ENCODE results near the gene SHQ1. TPM values are rescaled to one million over a fixed set of nuclear protein-coding genes. Genes with fewer than 3 reads are reported as not detected.

SHQ1 gene
- total and polyA plus RNA-seq, 2 experiments from 2014 or later: 18.3 to 28.7 TPM

DNA sequence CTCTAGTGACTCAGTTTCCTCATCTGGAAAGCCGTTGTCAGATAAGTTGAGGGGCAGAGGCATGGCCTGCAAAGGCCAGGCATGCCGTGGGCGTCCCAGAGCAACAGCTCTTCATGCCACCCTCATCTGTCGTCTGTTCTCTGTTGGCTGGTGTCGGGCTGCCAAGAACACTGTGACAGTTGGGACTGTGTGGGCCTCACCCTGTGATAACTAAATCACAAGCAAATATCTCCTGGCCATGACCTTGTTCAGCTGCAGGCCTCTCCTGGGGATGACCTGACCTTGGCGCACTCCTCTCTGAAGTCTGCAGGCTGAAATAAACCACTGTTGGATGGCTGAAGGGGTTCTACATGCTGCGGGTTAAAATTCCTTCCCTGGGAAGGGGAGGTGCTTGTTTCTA is 145.9 kb downstream of the SHQ1 start:
- Mint-ChIP-seq H3K4me3 (no peak overlapping the region), H3K9me3 (no peaks in the 10 kb centered on the region), H3K27ac (no peak overlapping the region), H3K36me3 (ENCODE audit: low read depth) (no peaks in the 10 kb centered on the region), H3K4me1 (peaks cover 11% of the 10 kb centered on the region), H3K27me3 (ENCODE audit: insufficient read depth, low read depth, poor library complexity) (peaks cover 10% of the 10 kb centered on the region)
- Histone ChIP-seq H3K27me3 (ENCODE audit: insufficient read depth) (no peaks in the 10 kb centered on the region), H3K36me3 (ENCODE audit: insufficient read depth) (no peaks in the 10 kb centered on the region), H3K79me2 (replicated peaks; ENCODE audit: insufficient read depth) (no peaks in the 10 kb centered on the region), H4K20me1 (replicated peaks; ENCODE audit: insufficient read depth) (no peaks in the 10 kb centered on the region), H3K9me2 (ENCODE audit: insufficient read depth) (no peaks in the 10 kb centered on the region), H2AFZ (no peak overlapping the region; the same call in 1 of the 2 replicates), H3K4me3 (no peak overlapping the region), H3F3A (replicated peaks; ENCODE audit: low read depth) (no peaks in the 10 kb centered on the region), H3K27ac (ENCODE audit: low read depth) (no peak overlapping the region), H3K4me1 (ENCODE audit: insufficient read depth) (peaks cover 5% of the 10 kb centered on the region), H3K4me2 (no peak overlapping the region)
- no peak for DNase-seq (ENCODE audit: low spot score)
- ATAC-seq: no peak
- TF ChIP-seq EZH2phosphoT487 (IDR thresholded peaks at IDR 0.05; ENCODE audit: unreplicated experiment) (no peak), EZH2 (IDR thresholded peaks at IDR 0.05; ENCODE audit: low read depth, unreplicated experiment) (no peak), STAT1 (IDR thresholded peaks at IDR 0.05; ENCODE audit: unreplicated experiment) (no peak), POLR2AphosphoS5 (IDR thresholded peaks at IDR 0.05; ENCODE audit: low read depth) (no peak), CREB1 (CRISPR knock-in tag; IDR thresholded peaks at IDR 0.05; ENCODE audit: low read depth) (no peak), NANOG (IDR thresholded peaks at IDR 0.05; ENCODE audit: borderline replicate concordance) (no peak), ZNF331 (CRISPR knock-in tag; IDR thresholded peaks at IDR 0.05; ENCODE audit: low read depth) (no peak), ZNF114 (CRISPR knock-in tag; IDR thresholded peaks at IDR 0.05) (no peak), CTCF (conservative IDR thresholded peaks at IDR 0.05; ENCODE audit: low read depth in 2 of 2) (no peak), JUNB (IDR thresholded peaks at IDR 0.05; ENCODE audit: unreplicated experiment) (no peak), ZNF462 (CRISPR knock-in tag; IDR thresholded peaks at IDR 0.05) (no peak)
- TF ChIP-seq, protein P1, sequence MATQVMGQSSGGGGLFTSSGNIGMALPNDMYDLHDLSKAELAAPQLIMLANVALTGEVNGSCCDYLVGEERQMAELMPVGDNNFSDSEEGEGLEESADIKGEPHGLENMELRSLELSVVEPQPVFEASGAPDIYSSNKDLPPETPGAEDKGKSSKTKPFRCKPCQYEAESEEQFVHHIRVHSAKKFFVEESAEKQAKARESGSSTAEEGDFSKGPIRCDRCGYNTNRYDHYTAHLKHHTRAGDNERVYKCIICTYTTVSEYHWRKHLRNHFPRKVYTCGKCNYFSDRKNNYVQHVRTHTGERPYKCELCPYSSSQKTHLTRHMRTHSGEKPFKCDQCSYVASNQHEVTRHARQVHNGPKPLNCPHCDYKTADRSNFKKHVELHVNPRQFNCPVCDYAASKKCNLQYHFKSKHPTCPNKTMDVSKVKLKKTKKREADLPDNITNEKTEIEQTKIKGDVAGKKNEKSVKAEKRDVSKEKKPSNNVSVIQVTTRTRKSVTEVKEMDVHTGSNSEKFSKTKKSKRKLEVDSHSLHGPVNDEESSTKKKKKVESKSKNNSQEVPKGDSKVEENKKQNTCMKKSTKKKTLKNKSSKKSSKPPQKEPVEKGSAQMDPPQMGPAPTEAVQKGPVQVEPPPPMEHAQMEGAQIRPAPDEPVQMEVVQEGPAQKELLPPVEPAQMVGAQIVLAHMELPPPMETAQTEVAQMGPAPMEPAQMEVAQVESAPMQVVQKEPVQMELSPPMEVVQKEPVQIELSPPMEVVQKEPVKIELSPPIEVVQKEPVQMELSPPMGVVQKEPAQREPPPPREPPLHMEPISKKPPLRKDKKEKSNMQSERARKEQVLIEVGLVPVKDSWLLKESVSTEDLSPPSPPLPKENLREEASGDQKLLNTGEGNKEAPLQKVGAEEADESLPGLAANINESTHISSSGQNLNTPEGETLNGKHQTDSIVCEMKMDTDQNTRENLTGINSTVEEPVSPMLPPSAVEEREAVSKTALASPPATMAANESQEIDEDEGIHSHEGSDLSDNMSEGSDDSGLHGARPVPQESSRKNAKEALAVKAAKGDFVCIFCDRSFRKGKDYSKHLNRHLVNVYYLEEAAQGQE (IDR thresholded peaks at IDR 0.05; ENCODE audit: unreplicated experiment): no peak
- TF ChIP-seq, protein P2, sequence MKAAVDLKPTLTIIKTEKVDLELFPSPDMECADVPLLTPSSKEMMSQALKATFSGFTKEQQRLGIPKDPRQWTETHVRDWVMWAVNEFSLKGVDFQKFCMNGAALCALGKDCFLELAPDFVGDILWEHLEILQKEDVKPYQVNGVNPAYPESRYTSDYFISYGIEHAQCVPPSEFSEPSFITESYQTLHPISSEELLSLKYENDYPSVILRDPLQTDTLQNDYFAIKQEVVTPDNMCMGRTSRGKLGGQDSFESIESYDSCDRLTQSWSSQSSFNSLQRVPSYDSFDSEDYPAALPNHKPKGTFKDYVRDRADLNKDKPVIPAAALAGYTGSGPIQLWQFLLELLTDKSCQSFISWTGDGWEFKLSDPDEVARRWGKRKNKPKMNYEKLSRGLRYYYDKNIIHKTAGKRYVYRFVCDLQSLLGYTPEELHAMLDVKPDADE (IDR thresholded peaks at IDR 0.05): no peak
